Cardiac septum (tissue), 1 donor: ENCODE results near the gene SLC66A2. TPM values are rescaled to one million over a fixed set of nuclear protein-coding genes. Genes with fewer than 3 reads are reported as not detected.
A peak's percentile ranks its signal among the peaks of the same experiment; 100 is the strongest.

Experiments
- DNase-seq: peaks from one replicate; pipeline ENCODE4 v3.0.0-alpha.2; 2020; ENCODE audit warnings: low spot score
- intact Hi-C: fragments of 100-400 bp; cut with DNase I; formaldehyde crosslinking; loops from one replicate; pipeline ENCODE4 v1.14.0; 2022
- total RNA-seq: library from RNA; stranded (reverse); fragmentation: NEBNext Ultra II Directional; extraction: Animal tissue kit (Norgen Biotek cat#: 25700); gene quantifications from one replicate; pipeline ENCODE4 v1.2.1, GENCODE V29; 2021
- donor health status: DM: no; HTN: no; CAD: no.

Gene SLC66A2
- total RNA-seq, 1 donor from 2014 or later = 23.5 TPM

GRCh38 chr18:79912409-79912991, 39.0 kb downstream of the SLC66A2 start:
- intact Hi-C loops = no loop called here
- DNase-seq = peak; percentile 73

- peak; percentile 71 for DNase-seq
- intact Hi-C loops = no loop called here
Observed at GRCh38 chr18:79911344-79912270, 39.8 kb downstream of the SLC66A2 start.

- intact Hi-C loops = no loop called here
- peak; percentile 60 for DNase-seq
Observed at GRCh38 chr18:79910563-79911343, 40.7 kb downstream of the SLC66A2 start.

GRCh38 chr18:79906706-79907105, 44.7 kb downstream of the SLC66A2 start:
- intact Hi-C loops = no loop called here

GRCh38 chr18:79905993-79906392, 45.5 kb downstream of the SLC66A2 start:
- DNase-seq = no peak
- intact Hi-C loops = no loop called here

More at GRCh38 chr18:79906706-79907105, 44.7 kb downstream of the SLC66A2 start:
- no peak for DNase-seq

- DNase-seq = peak; percentile 72
- intact Hi-C loops = no loop called here
Observed at GRCh38 chr18:79905389-79905911, 46.0 kb downstream of the SLC66A2 start.

- intact Hi-C loops = no loop called here
- DNase-seq = peak; percentile 72
Observed at GRCh38 chr18:79904357-79905147, 46.9 kb downstream of the SLC66A2 start.

- DNase-seq = peak; percentile 66
- intact Hi-C loops = no loop called here
Observed at GRCh38 chr18:79903787-79904356, 47.6 kb downstream of the SLC66A2 start.

GRCh38 chr18:79903071-79903635, 48.3 kb downstream of the SLC66A2 start:
- intact Hi-C loops = no loop called here

GRCh38 chr18:79902640-79903039, 48.8 kb downstream of the SLC66A2 start:
- intact Hi-C loops = no loop called here
- peak; percentile 61 for DNase-seq

More at GRCh38 chr18:79903071-79903635, 48.3 kb downstream of the SLC66A2 start:
- peak; percentile 73 for DNase-seq

GRCh38 chr18:79902075-79902474, 49.4 kb downstream of the SLC66A2 start:
- intact Hi-C loops = no loop called here
- peak; percentile 61 for DNase-seq

GRCh38 chr18:79901665-79902064, 49.8 kb downstream of the SLC66A2 start:
- DNase-seq = peak; percentile 67
- intact Hi-C loops = no loop called here

- intact Hi-C loops = no loop called here
- DNase-seq = peak; percentile 74
Observed at GRCh38 chr18:79900610-79901570, 50.6 kb downstream of the SLC66A2 start.

- intact Hi-C loops = no loop called here
- DNase-seq = peak; percentile 68
Observed at GRCh38 chr18:79899609-79900445, 51.6 kb downstream of the SLC66A2 start.

- intact Hi-C loops = no loop called here
- peak; percentile 44 for DNase-seq
Observed at GRCh38 chr18:79898952-79899608, 52.4 kb downstream of the SLC66A2 start.
